22Rv1 (cell line): Measurements from ENCODE around the gene POLL.
"Not testable (repeated sequence)": the region's sequence is repeated elsewhere in the genome, so short reads cannot be mapped to it uniquely, and the experiment has no call there.

Experiments used
- H3K27ac ChIP-seq: fragments of 450-650 bp; 2 replicates; pipeline ENCODE4 v1.5.1; 2017
- CTCF ChIP-seq: fragments of 450-650 bp; IDR thresholded peaks from 2 replicates; pipeline ENCODE4 v1.5.1; 2017; ENCODE audit warnings: mild to moderate bottlenecking
- ZFX ChIP-seq: fragments of 450-650 bp; IDR thresholded peaks from 2 replicates; pipeline ENCODE4 v1.6.1; 2017; ENCODE audit warnings: antibody characterized with exemption, borderline replicate concordance

Gene POLL

GRCh38 chr10:101607124-101607523 lies 19.1 kb upstream of the POLL start:
- TF ChIP-seq ZFX (no peak), CTCF (no peak)
- no peak overlapping the region for H3K27ac ChIP-seq

GRCh38 chr10:101602761-101603398 lies 14.8 kb upstream of the POLL start:
- no peak overlapping the region for H3K27ac ChIP-seq
- TF ChIP-seq ZFX, result no peak
- peak; percentile 93 for TF ChIP-seq CTCF

DNA sequence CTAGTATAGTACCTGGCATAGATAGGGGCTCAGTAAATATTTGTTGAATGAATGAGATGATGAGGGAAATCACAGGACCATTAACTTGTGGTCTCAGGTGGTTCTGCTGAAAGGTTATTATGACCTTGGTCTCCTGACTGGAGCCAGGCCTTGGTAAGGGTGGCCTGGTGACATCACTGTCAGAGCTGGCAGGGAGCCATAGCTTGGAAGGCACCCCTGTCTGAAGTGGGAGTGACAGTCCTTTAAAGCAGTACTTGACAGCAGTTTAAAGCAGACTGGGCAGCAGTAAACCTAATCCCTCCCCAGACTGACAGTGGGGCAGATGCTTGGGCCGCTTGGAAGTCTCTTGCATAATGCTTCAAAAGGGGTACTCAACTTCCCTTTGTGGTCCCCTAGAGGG lies 13.5 kb upstream of the POLL start:
- TF ChIP-seq ZFX (no peak), CTCF (no peak)
- H3K27ac ChIP-seq, result no peak overlapping the region

DNA sequence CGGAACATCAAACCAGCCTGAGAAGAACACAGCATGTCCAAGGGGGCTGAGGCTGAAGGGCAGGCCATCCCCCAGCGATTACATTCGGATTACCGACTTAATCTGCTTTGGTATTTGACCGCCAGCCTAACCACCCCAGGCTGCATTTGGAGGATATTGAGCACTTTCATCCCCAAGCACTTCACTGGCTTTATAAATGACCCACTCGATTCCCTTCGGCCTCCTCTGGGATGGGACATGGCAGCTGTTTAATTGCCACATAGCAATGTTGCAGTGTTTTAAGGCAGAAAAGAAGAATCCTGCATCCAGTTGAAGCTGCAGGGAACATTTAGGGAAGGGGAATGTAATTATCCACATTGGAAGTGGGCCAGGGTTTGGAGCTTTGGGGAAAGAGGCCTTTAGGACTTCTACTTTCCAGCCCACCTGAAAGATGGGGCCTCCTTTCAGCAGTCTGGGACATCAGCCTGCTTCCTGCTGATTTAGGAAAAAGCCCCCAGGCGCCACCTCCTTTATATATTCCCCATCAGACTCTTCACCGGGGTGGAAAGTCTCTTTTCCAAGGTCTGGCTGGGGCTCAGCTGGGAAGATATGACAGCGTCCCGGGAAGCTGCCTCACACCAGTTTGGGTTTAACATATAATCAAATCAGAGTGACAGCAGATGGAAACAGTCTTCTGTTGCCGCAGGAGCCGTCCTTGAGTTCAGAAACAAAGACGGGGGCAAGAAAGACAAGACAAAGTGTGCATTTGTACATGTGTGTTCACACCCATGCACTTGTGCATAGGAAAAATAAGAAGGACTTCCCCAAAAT lies 9.2 kb upstream of the POLL start:
- no peak for TF ChIP-seq CTCF
- no peak for TF ChIP-seq ZFX
- no peak overlapping the region for H3K27ac ChIP-seq

- no peak for TF ChIP-seq ZFX
- TF ChIP-seq CTCF, result no peak
- no peak overlapping the region for H3K27ac ChIP-seq
These were observed 7.8 kb upstream of the POLL start for GRCh38 chr10:101595591-101596433.

- not testable (repeated sequence) for H3K27ac ChIP-seq
These were observed 5.3 kb upstream of the POLL start for GRCh38 chr10:101593331-101593730.

GRCh38 chr10:101588879-101589278 lies 822 bp upstream of the POLL start:
- no peak for TF ChIP-seq ZFX
- peak overlapping the region; percentile 53 for H3K27ac ChIP-seq

DNA sequence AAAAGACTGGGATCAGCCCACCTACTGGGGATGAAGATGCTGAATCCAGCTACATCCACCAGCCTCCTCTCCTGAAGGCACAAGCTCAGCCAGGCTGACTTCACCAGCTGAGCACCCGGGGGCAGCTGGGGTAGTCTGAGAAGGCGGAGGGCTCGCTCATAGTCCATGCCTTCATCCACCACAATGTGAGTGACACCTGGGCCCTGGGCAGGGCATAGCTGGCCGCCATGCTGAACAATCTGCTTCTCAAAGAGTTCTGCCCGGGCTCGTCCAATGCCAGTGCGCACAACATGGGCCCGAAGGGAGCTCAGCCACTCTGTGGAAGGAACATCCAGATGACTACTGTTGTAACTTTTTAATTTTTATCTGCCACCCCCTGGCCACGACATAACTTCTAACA lies 2.2 kb downstream of the POLL start:
- no peak overlapping the region for H3K27ac ChIP-seq
- TF ChIP-seq ZFX (no peak), CTCF (no peak)
